Pancreas (tissue), 10 donors: Measurements from ENCODE around the gene C1QTNF9B. TPM values are rescaled to one million over a fixed set of nuclear protein-coding genes. Genes with fewer than 3 reads are reported as not detected.

Experiments
- ATAC-seq, 4 donors: fragments of 200-7000 bp; cut with Tn5 transposase; one replicate each; pipeline versions ENCODE4 v1.8.0 to v1.9.1; 2020; ENCODE audit warnings: mild to moderate bottlenecking in 4 of 4, moderate library complexity in 4 of 4
- DNase-seq, 6 donors: peaks; one replicate each; pipeline ENCODE4 v3.0.0-alpha.2; 2020
- FAIRE-seq: peaks from 2 replicates; lab custom pipeline; 2012; peaks lifted over from hg19 to GRCh38; lab: Jason Lieb, UNC
- H3K27ac ChIP-seq, 4 donors: fragments of 200-600 bp; sonication (generic); 1 replicate in 3 of 4; 2 replicates in 1 of 4; pipeline versions ENCODE4 v1.5.0 to v1.8.0; 2020
- H3K27me3 ChIP-seq, 4 donors: fragments of 200-600 bp; one replicate each; pipeline ENCODE4 v1.8.0; 2021
- H3K36me3 ChIP-seq, 3 donors: fragments of 200-600 bp; sonication (generic) in 1 of 3; one replicate each; pipeline versions ENCODE4 v1.5.0 to v1.8.0; 2020 to 2021
- H3K4me1 ChIP-seq, 3 donors: fragments of 200-600 bp; one replicate each; pipeline ENCODE4 v1.8.0; 2021
- H3K4me3 ChIP-seq, 4 donors: fragments of 200-600 bp; sonication (generic) in 2 of 4; one replicate each; pipeline versions ENCODE4 v1.5.0 to v1.8.0; 2020 to 2021
- H3K9me3 ChIP-seq, 4 donors: fragments of 200-600 bp; one replicate each; pipeline ENCODE4 v1.8.0; 2021
- CTCF ChIP-seq, 4 donors: fragments of 200-600 bp; sonication (generic) in 3 of 4; IDR thresholded peaks; one replicate each; pipeline versions ENCODE4 v1.5.0 to v1.8.0; 2021; ENCODE audit warnings: antibody characterized with exemption in 4 of 4
- WGBS, 2 donors: extraction: QIAGEN DNeasy Blood & Tissue Kit; methylation state at CpG; one replicate each; pipeline ENCODE4 v1.1.7; 2013; 5-methylcytosine and 5-hydroxymethylcytosine counted together
- intact Hi-C, 3 donors: fragments of 100-400 bp; cut with DNase I; formaldehyde crosslinking; loops; one replicate each; pipeline versions ENCODE4 v1.11.1 to v1.14.2; 2022
- polyA plus RNA-seq, 2 donors: library from polyadenylated mRNA; stranded (reverse); fragments of 200-250 nt; gene quantifications; one replicate each; pipeline ENCODE4 v1.2.3, GENCODE V29; 2013
- total RNA-seq, 6 donors: library from RNA; stranded (reverse); fragmentation: NEBNext Ultra II Directional in 4 of 6; extraction: Animal tissue kit (Norgen Biotek cat#: 25700) in 4 of 6; gene quantifications; one replicate each; pipeline versions ENCODE4 v1.2.1 to v1.2.4, GENCODE V29; 2021 to 2023
- donor health status: healthy with polysubstance abuse.
- donor health status: DM: no; HTN: no; CAD: no; lungs with moderate emphysema.
- donor health status: DM: no; HTN: no; CAD: no.
- donor health status: control.
- donor health status: control.
- donor health status: Bipolar disorder and iron deficiency.
- donor health status: DM: yes; HTN: yes; CAD: no.
- donor health status: DM: no; HTN: no; CAD: no.
- donor health status: DM: no; HTN: no; CAD: no.
- donor health status: DM: yes; HTN: yes; CAD: no.

The C1QTNF9B gene
- total and polyA plus RNA-seq, 8 donors, result 0.12 to 0.20 TPM; not detected in 6

GRCh38 chr13:23852351-23852750, 45.0 kb downstream of the C1QTNF9B start:
- intact Hi-C loops, result no loop called here

GRCh38 chr13:23851106-23851505, 46.2 kb downstream of the C1QTNF9B start:
- TF ChIP-seq CTCF (IDR thresholded peaks at IDR 0.05), result no peak
- Histone ChIP-seq H3K27me3 (no peaks in the 10 kb centered on the region), H3K9me3 (no peaks in the 10 kb centered on the region), H3K4me1 (peaks cover 0 to 4% (median 0%) of the 10 kb centered on the region in 3 donors), H3K27ac (no peak overlapping the region), H3K36me3 (no peaks in the 10 kb centered on the region), H3K4me3 (no peak overlapping the region)
- no peak for ATAC-seq
- no peak for DNase-seq
- 67 to 68% methylated on average over 2 of the region's 2 CpGs for WGBS, 2 donors
- intact Hi-C loops, result no loop called here
- FAIRE-seq, result no peak

More at GRCh38 chr13:23852351-23852750, 45.0 kb downstream of the C1QTNF9B start:
- Histone ChIP-seq H3K27ac (no peak overlapping the region), H3K36me3 (no peaks in the 10 kb centered on the region), H3K9me3 (no peaks in the 10 kb centered on the region), H3K27me3 (no peaks in the 10 kb centered on the region), H3K4me3 (no peak overlapping the region), H3K4me1 (peaks cover 0 to 4% (median 0%) of the 10 kb centered on the region in 3 donors)
- TF ChIP-seq CTCF (IDR thresholded peaks at IDR 0.05), result no peak
- WGBS, 2 donors, result 46 to 50% methylated on average over 2 of the region's 2 CpGs
- DNase-seq (no peak), ATAC-seq (no peak), FAIRE-seq (no peak)

GRCh38 chr13:23850134-23850533, 47.2 kb downstream of the C1QTNF9B start:
- WGBS, 2 donors, result 56 to 57% methylated on average over 1 of the region's 1 CpG

GRCh38 chr13:23849670-23850069, 47.6 kb downstream of the C1QTNF9B start:
- Histone ChIP-seq H3K27ac (no peak overlapping the region), H3K27me3 (no peaks in the 10 kb centered on the region), H3K4me1 (peaks cover 0 to 4% (median 0%) of the 10 kb centered on the region in 3 donors), H3K9me3 (no peaks in the 10 kb centered on the region), H3K4me3 (no peak overlapping the region), H3K36me3 (no peaks in the 10 kb centered on the region)
- no peak for FAIRE-seq
- no peak for ATAC-seq
- WGBS, 2 donors, result 93 to 94% methylated on average over 2 of the region's 2 CpGs
- no peak for DNase-seq
- intact Hi-C loops, result no loop called here
- no peak for TF ChIP-seq CTCF (IDR thresholded peaks at IDR 0.05)

More at GRCh38 chr13:23850134-23850533, 47.2 kb downstream of the C1QTNF9B start:
- Histone ChIP-seq H3K4me3 (no peak overlapping the region), H3K9me3 (no peaks in the 10 kb centered on the region), H3K4me1 (peaks cover 0 to 4% (median 0%) of the 10 kb centered on the region in 3 donors), H3K27ac (no peak overlapping the region), H3K27me3 (no peaks in the 10 kb centered on the region), H3K36me3 (no peaks in the 10 kb centered on the region)
- ATAC-seq (no peak), DNase-seq (no peak), FAIRE-seq (no peak)
- intact Hi-C loops, result no loop called here
- TF ChIP-seq CTCF (IDR thresholded peaks at IDR 0.05), result no peak

GRCh38 chr13:23848646-23849141, 48.6 kb downstream of the C1QTNF9B start:
- FAIRE-seq (no peak), ATAC-seq (no peak), DNase-seq (no peak)
- no peak for TF ChIP-seq CTCF (IDR thresholded peaks at IDR 0.05)
- intact Hi-C loops, result no loop called here
- H3K9me3 ChIP-seq, result no peaks in the 10 kb centered on the region
- no peak overlapping the region for H3K27ac ChIP-seq
- 82 to 91% methylated on average over 8 of the region's 8 CpGs for WGBS, 2 donors
- H3K36me3 ChIP-seq, result no peaks in the 10 kb centered on the region
- H3K4me3 ChIP-seq, result no peak overlapping the region
- no peaks in the 10 kb centered on the region for H3K27me3 ChIP-seq
- H3K4me1 ChIP-seq, result peaks cover 0 to 4% (median 0%) of the 10 kb centered on the region in 3 donors
